Esophagus (tissue), 2 donors: ENCODE results near the gene PDLIM5. TPM values are rescaled to one million over a fixed set of nuclear protein-coding genes. Genes with fewer than 3 reads are reported as not detected.

Experiments used
- H3K27ac ChIP-seq, 2 donors: one replicate each; pipeline ENCODE4 v1.5.1; 2013; ENCODE audit warnings: low read depth in 2 of 2, mild to moderate bottlenecking in 2 of 2, inconsistent platforms in 1 of 2, low read length in 1 of 2, moderate library complexity in 1 of 2
- H3K27me3 ChIP-seq, 2 donors: one replicate each; pipeline ENCODE4 v1.6.1; 2013; ENCODE audit warnings: low read length in 2 of 2, control low read depth in 1 of 2, mild to moderate bottlenecking in 1 of 2; ENCODE audit not compliant: insufficient read depth in 2 of 2, control insufficient read depth in 1 of 2
- H3K36me3 ChIP-seq, 2 donors: one replicate each; pipeline ENCODE4 v1.6.1; 2013; ENCODE audit warnings: low read length in 1 of 2; ENCODE audit not compliant: control insufficient read depth in 2 of 2, insufficient read depth in 2 of 2
- H3K4me1 ChIP-seq, 2 donors: one replicate each; pipeline ENCODE4 v1.6.1; 2013; ENCODE audit warnings: low read length in 1 of 2; ENCODE audit not compliant: control insufficient read depth in 2 of 2, insufficient read depth in 2 of 2
- H3K4me3 ChIP-seq, 2 donors: one replicate each; pipeline ENCODE4 v1.5.1; 2013; ENCODE audit warnings: low read length in 2 of 2, mild to moderate bottlenecking in 2 of 2, low read depth in 1 of 2, moderate library complexity in 1 of 2
- H3K9me3 ChIP-seq, 2 donors: one replicate each; pipeline ENCODE4 v1.6.1; 2013; ENCODE audit warnings: mild to moderate bottlenecking in 2 of 2, low read depth in 1 of 2, low read length in 1 of 2, moderate library complexity in 1 of 2; ENCODE audit not compliant: control insufficient read depth in 2 of 2, insufficient read depth in 1 of 2
- WGBS, 2 donors: extraction: QIAGEN DNeasy Blood & Tissue Kit; methylation state at CpG; one replicate each; pipeline ENCODE4 v1.1.7; 2013; 5-methylcytosine and 5-hydroxymethylcytosine counted together
- polyA plus RNA-seq, 2 donors: library from polyadenylated mRNA; stranded (reverse); fragments of 200-250 nt; gene quantifications; one replicate each; pipeline ENCODE4 v1.2.3, GENCODE V29; 2013
- donor health status: healthy with polysubstance abuse.
- donor health status: Bipolar disorder and iron deficiency.

PDLIM5 gene
- polyA plus RNA-seq, 2 donors = 40.0 to 41.5 TPM

DNA sequence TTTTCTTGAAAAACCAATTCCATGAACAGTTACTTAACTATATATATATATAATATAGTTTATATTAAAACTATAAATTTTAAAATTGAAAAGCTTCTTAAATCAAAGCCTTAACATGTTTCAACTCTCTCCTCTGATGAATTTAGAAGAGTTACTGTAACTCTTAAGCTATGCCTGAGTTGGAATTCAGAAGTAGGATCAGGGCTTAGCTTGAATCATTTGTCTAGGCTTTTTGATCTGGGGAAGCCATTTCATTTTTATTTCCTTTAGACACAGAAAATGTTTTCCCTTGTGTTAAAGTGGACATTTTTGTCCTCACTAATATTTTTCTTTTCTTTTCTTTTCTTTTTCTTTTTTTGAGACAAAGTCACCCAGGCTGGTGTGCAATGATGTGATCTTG lies 40.4 kb upstream of the PDLIM5 start:
- Histone ChIP-seq H3K4me3 (no peak overlapping the region), H3K27me3 (no peaks in the 10 kb centered on the region), H3K27ac (no peak overlapping the region), H3K4me1 (no peaks in the 10 kb centered on the region), H3K36me3 (no peaks in the 10 kb centered on the region), H3K9me3 (no peaks in the 10 kb centered on the region)

DNA sequence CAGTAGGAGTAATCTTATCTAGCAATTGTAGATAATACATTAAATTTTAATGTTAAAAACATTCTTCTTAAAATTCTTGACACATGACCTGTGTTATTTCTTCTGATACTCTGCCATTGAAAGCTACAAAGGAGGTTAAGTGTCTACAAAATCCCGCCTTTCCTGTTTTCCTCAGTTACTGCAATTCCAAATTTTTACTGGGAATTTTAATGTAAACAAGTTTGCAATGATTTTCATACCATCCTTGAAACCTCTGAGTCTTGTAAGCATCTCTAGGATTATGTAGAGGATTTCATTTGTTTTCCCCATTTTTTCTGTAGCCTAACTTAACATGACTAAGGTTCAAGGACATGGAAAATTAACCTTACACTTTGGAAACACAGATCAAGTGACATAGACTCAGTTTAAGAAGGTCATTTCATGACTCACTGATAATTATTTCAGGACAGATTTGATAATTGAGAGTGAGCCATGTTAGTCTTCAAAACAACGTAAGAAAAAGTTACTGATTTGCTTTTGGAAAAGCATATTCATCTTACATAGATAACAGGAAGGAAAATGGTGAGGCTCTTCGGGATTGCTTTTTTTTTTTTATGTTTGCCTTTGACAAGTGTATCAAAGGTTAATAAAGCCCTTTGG lies 39.6 kb upstream of the PDLIM5 start:
- Histone ChIP-seq H3K36me3 (no peaks in the 10 kb centered on the region), H3K4me1 (no peaks in the 10 kb centered on the region), H3K9me3 (no peaks in the 10 kb centered on the region), H3K27ac (no peak overlapping the region), H3K4me3 (no peak overlapping the region), H3K27me3 (no peaks in the 10 kb centered on the region)
- WGBS, 2 donors = 53% methylated on average over 3 of the region's 3 CpGs

DNA sequence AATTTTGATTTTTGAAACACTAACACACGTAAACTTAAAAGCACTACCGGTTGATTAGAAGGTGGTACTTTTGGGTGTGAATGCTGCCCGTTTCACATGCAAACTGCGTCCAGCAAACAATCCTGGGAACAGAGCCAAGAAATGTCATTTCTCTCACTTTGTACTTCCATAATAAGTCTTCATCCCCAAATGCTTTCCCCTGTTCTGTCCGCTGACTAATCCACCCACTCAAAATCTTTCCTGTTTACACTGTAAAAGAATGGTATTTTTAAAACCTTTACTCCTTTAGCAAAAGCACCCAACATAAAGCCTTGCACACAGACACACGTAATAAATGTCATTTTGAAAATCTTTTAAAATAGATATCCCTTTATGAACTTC lies 39.1 kb upstream of the PDLIM5 start:
- H3K4me3 ChIP-seq = no peak overlapping the region
- no peaks in the 10 kb centered on the region for H3K27me3 ChIP-seq

GRCh38 chr4:94413085-94413840 lies 38.5 kb upstream of the PDLIM5 start:
- H3K4me3 ChIP-seq = no peak overlapping the region
- 56 to 60% methylated on average over 2 of the region's 2 CpGs for WGBS, 2 donors
- H3K27me3 ChIP-seq = no peaks in the 10 kb centered on the region
- no peaks in the 10 kb centered on the region for H3K9me3 ChIP-seq
- H3K36me3 ChIP-seq = no peaks in the 10 kb centered on the region
- no peaks in the 10 kb centered on the region for H3K4me1 ChIP-seq
- no peak overlapping the region for H3K27ac ChIP-seq

More for the DNA sequence above, 39.1 kb upstream of the PDLIM5 start:
- Histone ChIP-seq H3K4me1 (no peaks in the 10 kb centered on the region), H3K27ac (peak overlapping the region in 1 of 2 donors; percentile 55), H3K9me3 (no peaks in the 10 kb centered on the region), H3K36me3 (no peaks in the 10 kb centered on the region)
- 9 to 16% methylated on average over 6 of the region's 6 CpGs for WGBS, 2 donors

DNA sequence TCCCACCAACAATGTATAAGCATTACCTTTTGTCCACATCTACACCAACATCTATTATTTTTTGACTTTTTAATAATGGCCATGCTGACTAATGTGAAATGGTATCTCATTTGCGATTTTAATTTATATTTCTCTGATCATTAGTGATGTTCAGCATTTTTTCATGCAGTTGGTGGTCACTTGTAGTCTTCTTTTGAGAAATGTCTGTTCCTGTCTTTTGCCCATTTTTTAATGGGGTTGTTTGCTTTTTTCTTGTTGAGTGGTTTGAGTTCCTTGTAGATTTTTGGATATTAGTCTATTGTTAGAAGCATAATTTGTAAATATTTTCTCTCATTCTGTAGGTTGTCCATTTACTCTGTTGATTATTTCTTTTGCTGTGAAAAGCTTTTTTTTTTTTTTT lies 36.8 kb upstream of the PDLIM5 start:
- no peaks in the 10 kb centered on the region for H3K36me3 ChIP-seq
- no peak overlapping the region for H3K27ac ChIP-seq
- H3K4me3 ChIP-seq = no peak overlapping the region
- H3K4me1 ChIP-seq = no peaks in the 10 kb centered on the region
- H3K27me3 ChIP-seq = no peaks in the 10 kb centered on the region
- WGBS, 2 donors = 94 to 99% methylated on average over 1 of the region's 1 CpG
- H3K9me3 ChIP-seq = no peaks in the 10 kb centered on the region

- Histone ChIP-seq H3K36me3 (no peaks in the 10 kb centered on the region), H3K4me3 (no peak overlapping the region)
- 89 to 93% methylated on average over 3 of the region's 3 CpGs for WGBS, 2 donors
Measured at GRCh38 chr4:94415448-94415847, 36.3 kb upstream of the PDLIM5 start.

GRCh38 chr4:94416335-94416734 lies 35.4 kb upstream of the PDLIM5 start:
- no peaks in the 10 kb centered on the region for H3K27me3 ChIP-seq
- no peaks in the 10 kb centered on the region for H3K4me1 ChIP-seq
- no peaks in the 10 kb centered on the region for H3K9me3 ChIP-seq
- H3K27ac ChIP-seq = no peak overlapping the region
- 95 to 96% methylated on average over 4 of the region's 4 CpGs for WGBS, 2 donors
- no peak overlapping the region for H3K4me3 ChIP-seq
- no peaks in the 10 kb centered on the region for H3K36me3 ChIP-seq

More at GRCh38 chr4:94415448-94415847, 36.3 kb upstream of the PDLIM5 start:
- Histone ChIP-seq H3K4me1 (no peaks in the 10 kb centered on the region), H3K27ac (no peak overlapping the region), H3K27me3 (no peaks in the 10 kb centered on the region), H3K9me3 (no peaks in the 10 kb centered on the region)

- Histone ChIP-seq H3K9me3 (no peaks in the 10 kb centered on the region), H3K27ac (no peak overlapping the region), H3K36me3 (no peaks in the 10 kb centered on the region), H3K4me3 (no peak overlapping the region), H3K4me1 (no peaks in the 10 kb centered on the region), H3K27me3 (no peaks in the 10 kb centered on the region)
- 98 to 100% methylated on average over 1 of the region's 1 CpG for WGBS, 2 donors
Measured at GRCh38 chr4:94416981-94417380, 34.8 kb upstream of the PDLIM5 start.

- no peaks in the 10 kb centered on the region for H3K9me3 ChIP-seq
- H3K4me3 ChIP-seq = no peak overlapping the region
- no peak overlapping the region for H3K27ac ChIP-seq
- H3K36me3 ChIP-seq = no peaks in the 10 kb centered on the region
- no peaks in the 10 kb centered on the region for H3K4me1 ChIP-seq
- no peaks in the 10 kb centered on the region for H3K27me3 ChIP-seq
Measured at GRCh38 chr4:94419549-94419948, 32.2 kb upstream of the PDLIM5 start.

DNA sequence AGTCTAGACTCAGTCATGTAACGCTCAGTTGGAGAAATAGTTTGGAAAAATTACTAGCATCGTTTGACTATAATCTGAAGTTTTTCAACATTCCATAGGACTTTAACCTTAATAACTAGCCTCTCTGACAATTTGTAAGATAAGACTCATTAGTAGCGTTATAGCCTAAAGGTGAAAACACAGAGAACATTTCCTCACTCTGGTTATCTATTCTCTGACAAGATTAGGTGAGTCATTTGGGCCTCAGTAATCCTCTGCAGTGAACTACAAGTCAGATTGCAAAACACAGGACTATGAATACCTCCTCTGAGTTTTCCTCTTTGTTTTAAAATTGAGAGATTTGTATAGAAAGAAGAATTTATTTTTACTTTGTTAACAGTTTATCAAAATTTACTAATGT lies 31.8 kb upstream of the PDLIM5 start:
- H3K27me3 ChIP-seq = no peaks in the 10 kb centered on the region
- 53 to 56% methylated on average over 3 of the region's 3 CpGs for WGBS, 2 donors
- no peak overlapping the region for H3K4me3 ChIP-seq
- H3K9me3 ChIP-seq = no peaks in the 10 kb centered on the region
- H3K27ac ChIP-seq = no peak overlapping the region
- no peaks in the 10 kb centered on the region for H3K4me1 ChIP-seq
- no peaks in the 10 kb centered on the region for H3K36me3 ChIP-seq
